GM19397 (cell line): ENCODE data around the gene CXCL14.

ENCODE experiments used
- ATAC-seq: cut with Tn5 transposase; IDR thresholded peaks from one replicate; pipeline ENCODE4 v1.9.1; 2021; ENCODE audit warnings: mild to moderate bottlenecking, moderate library complexity; ENCODE audit not compliant: unreplicated experiment

CXCL14 gene

GRCh38 chr5:135568923-135569360, 9.8 kb downstream of the CXCL14 start:
- no peak for ATAC-seq

- no peak for ATAC-seq
Observed at GRCh38 chr5:135568246-135568645, 10.5 kb downstream of the CXCL14 start.

GRCh38 chr5:135567661-135568060, 11.1 kb downstream of the CXCL14 start:
- ATAC-seq: no peak

- ATAC-seq: no peak
Observed at GRCh38 chr5:135566422-135567400, 12.1 kb downstream of the CXCL14 start.

- no peak for ATAC-seq
Observed at GRCh38 chr5:135565725-135566421, 12.9 kb downstream of the CXCL14 start.

- no peak for ATAC-seq
Observed at GRCh38 chr5:135565266-135565665, 13.5 kb downstream of the CXCL14 start.

GRCh38 chr5:135564331-135564730, 14.5 kb downstream of the CXCL14 start:
- ATAC-seq: no peak

- ATAC-seq: no peak
Observed at GRCh38 chr5:135561266-135561665, 17.5 kb downstream of the CXCL14 start.

- ATAC-seq: peak; percentile 94
Observed at GRCh38 chr5:135560858-135561257, 17.9 kb downstream of the CXCL14 start.

- ATAC-seq: no peak
Observed at GRCh38 chr5:135559354-135559753, 19.4 kb downstream of the CXCL14 start.

GRCh38 chr5:135557076-135557838, 21.5 kb downstream of the CXCL14 start:
- ATAC-seq: no peak

GRCh38 chr5:135556620-135557019, 22.2 kb downstream of the CXCL14 start:
- no peak for ATAC-seq

- no peak for ATAC-seq
Observed at GRCh38 chr5:135555530-135555929, 23.3 kb downstream of the CXCL14 start.

- ATAC-seq: no peak
Observed at GRCh38 chr5:135553688-135554462, 24.9 kb downstream of the CXCL14 start.

- no peak for ATAC-seq
Observed at GRCh38 chr5:135551593-135552447, 27.0 kb downstream of the CXCL14 start.

GRCh38 chr5:135549413-135549812, 29.4 kb downstream of the CXCL14 start:
- no peak for ATAC-seq

GRCh38 chr5:135547590-135548254, 31.1 kb downstream of the CXCL14 start:
- ATAC-seq: no peak

GRCh38 chr5:135546912-135547311, 31.9 kb downstream of the CXCL14 start:
- no peak for ATAC-seq

- ATAC-seq: no peak
Observed at GRCh38 chr5:135546101-135546500, 32.7 kb downstream of the CXCL14 start.
